H9 (cell line): ENCODE measurements around the gene WDR27. TPM values are rescaled to one million over a fixed set of nuclear protein-coding genes. Genes with fewer than 3 reads are reported as not detected.

Source experiments
- DNase-seq: peaks from one replicate; pipeline ENCODE4 v3.0.0-alpha.2; 2017
- H2AFZ ChIP-seq: one replicate; pipeline ENCODE4 v1.6.1; 2013; ENCODE audit warnings: mild to moderate bottlenecking, low read length, control low read depth, moderate library complexity
- H2AK5ac ChIP-seq: 2 replicates; pipeline ENCODE4 v1.6.1; 2013; ENCODE audit warnings: low read length, control low read depth, mixed read lengths; ENCODE audit not compliant: insufficient read length
- H2BK120ac ChIP-seq: one replicate; pipeline ENCODE4 v1.6.1; 2013; ENCODE audit warnings: low read depth, mild to moderate bottlenecking, low read length, control low read depth, inconsistent platforms; ENCODE audit not compliant: poor library complexity, severe bottlenecking
- H2BK12ac ChIP-seq: 2 replicates; pipeline ENCODE4 v1.6.1; 2013; ENCODE audit warnings: low read length, control low read depth, mixed read lengths, low read depth; ENCODE audit not compliant: insufficient read length
- H2BK15ac ChIP-seq: 2 replicates; pipeline ENCODE4 v1.6.1; 2013; ENCODE audit warnings: low read depth, low read length, control low read depth
- H2BK20ac ChIP-seq: one replicate; pipeline ENCODE4 v1.6.1; 2013; ENCODE audit warnings: low read depth, mild to moderate bottlenecking, low read length, control low read depth, inconsistent platforms; ENCODE audit not compliant: poor library complexity, severe bottlenecking
- H2BK5ac ChIP-seq: 2 replicates; pipeline ENCODE4 v1.6.1; 2013; ENCODE audit warnings: low read length, control low read depth, mixed read lengths; ENCODE audit not compliant: insufficient read length
- H3K14ac ChIP-seq: 2 replicates; pipeline ENCODE4 v1.6.1; 2013; ENCODE audit warnings: low read length, control low read depth; ENCODE audit not compliant: insufficient read depth
- H3K18ac ChIP-seq: 2 replicates; pipeline ENCODE4 v1.6.1; 2013; ENCODE audit warnings: low read depth, mild to moderate bottlenecking, mixed read lengths, low read length, control low read depth; ENCODE audit not compliant: insufficient read length
- H3K23ac ChIP-seq: 2 replicates; pipeline ENCODE4 v1.6.1; 2013; ENCODE audit warnings: low read length, control low read depth, mixed read lengths, low read depth; ENCODE audit not compliant: insufficient read length
- H3K23me2 ChIP-seq: 2 replicates; pipeline ENCODE4 v1.6.1; 2013; ENCODE audit warnings: low read depth, mild to moderate bottlenecking, mixed read lengths, low read length, control low read depth; ENCODE audit not compliant: insufficient read length, poor library complexity, severe bottlenecking
- H3K27ac ChIP-seq: 2 replicates; pipeline ENCODE4 v1.5.1; 2013; ENCODE audit warnings: low read length, control low read depth, mixed read lengths, low read depth; ENCODE audit not compliant: insufficient read length
- H3K27me3 ChIP-seq: 2 replicates; pipeline ENCODE4 v1.6.1; 2013; ENCODE audit warnings: low read length, control low read depth, inconsistent platforms; ENCODE audit not compliant: insufficient read depth
- H3K4ac ChIP-seq: 2 replicates; pipeline ENCODE4 v1.6.1; 2013; ENCODE audit warnings: low read depth, mild to moderate bottlenecking, control low read depth, inconsistent platforms, low read length, moderate library complexity
- H3K4me1 ChIP-seq: 2 replicates; pipeline ENCODE4 v1.6.1; 2013; ENCODE audit warnings: low read length, control low read depth, inconsistent platforms; ENCODE audit not compliant: insufficient read depth
- H3K4me2 ChIP-seq: 2 replicates; pipeline ENCODE4 v1.6.1; 2013; ENCODE audit warnings: low read length, control low read depth, mixed read lengths; ENCODE audit not compliant: insufficient read length, insufficient read depth
- H3K56ac ChIP-seq: 2 replicates; pipeline ENCODE4 v1.6.1; 2013; ENCODE audit warnings: low read depth, mild to moderate bottlenecking, mixed read lengths, low read length, control low read depth; ENCODE audit not compliant: insufficient read length
- H3K79me1 ChIP-seq: 2 replicates; pipeline ENCODE4 v1.6.1; 2013; ENCODE audit warnings: low read depth, mild to moderate bottlenecking, moderate library complexity, low read length, control low read depth, inconsistent platforms; ENCODE audit not compliant: insufficient read depth, poor library complexity, severe bottlenecking
- H3K79me2 ChIP-seq: 2 replicates; pipeline ENCODE4 v1.6.1; 2013; ENCODE audit warnings: low read length, control low read depth, inconsistent platforms; ENCODE audit not compliant: insufficient read depth
- H3K9ac ChIP-seq: 2 replicates; pipeline ENCODE4 v1.6.1; 2013; ENCODE audit warnings: low read length, control low read depth, mixed read lengths; ENCODE audit not compliant: insufficient read length; ENCODE audit errors: extremely low read depth
- H3K9me3 ChIP-seq: one replicate; pipeline ENCODE4 v1.6.1; 2013; ENCODE audit warnings: low read depth, low read length, inconsistent platforms; ENCODE audit not compliant: control insufficient read depth
- H3T11ph ChIP-seq: one replicate; pipeline ENCODE4 v1.6.1; 2013; ENCODE audit warnings: mild to moderate bottlenecking, low read length, control low read depth, inconsistent platforms
- H4K20me1 ChIP-seq: one replicate; pipeline ENCODE4 v1.6.1; 2013; ENCODE audit not compliant: control insufficient read depth, insufficient read length, insufficient read depth
- H4K5ac ChIP-seq: 2 replicates; pipeline ENCODE4 v1.6.1; 2013; ENCODE audit warnings: low read depth, mild to moderate bottlenecking, mixed read lengths, low read length, control low read depth; ENCODE audit not compliant: insufficient read length
- H4K8ac ChIP-seq: replicated peaks from 2 replicates; pipeline ENCODE4 v1.6.1; 2013; ENCODE audit warnings: low read length, control low read depth, mixed read lengths, low read depth; ENCODE audit not compliant: insufficient read length
- H4K91ac ChIP-seq: 2 replicates; pipeline ENCODE4 v1.6.1; 2013; ENCODE audit warnings: low read depth, mild to moderate bottlenecking, moderate library complexity, mixed read lengths, low read length, control low read depth; ENCODE audit not compliant: insufficient read length
- H3K27ac Mint-ChIP-seq, 3 experiments: 2 replicates in 2 of 3; 3 replicates in 1 of 3; pipeline ENCODE4 v1.8.0; 2020 to 2021; ENCODE audit warnings: mixed read lengths in 3 of 3, mild to moderate bottlenecking in 1 of 3, moderate library complexity in 1 of 3
- H3K27me3 Mint-ChIP-seq: 2 replicates; pipeline ENCODE4 v1.8.0; 2021; ENCODE audit warnings: low read depth, mild to moderate bottlenecking, moderate library complexity, mixed read lengths
- H3K36me3 Mint-ChIP-seq, 3 experiments: 2 replicates in 2 of 3; 3 replicates in 1 of 3; pipeline ENCODE4 v1.8.0; 2020 to 2021; ENCODE audit warnings: low read depth in 3 of 3, mixed read lengths in 3 of 3; ENCODE audit not compliant: insufficient read depth in 1 of 3
- H3K4me1 Mint-ChIP-seq, 2 experiments: 2 replicates each; pipeline ENCODE4 v1.8.0; 2020; ENCODE audit warnings: mixed read lengths in 2 of 2
- H3K4me3 Mint-ChIP-seq, 2 experiments: 2 replicates in 1 of 2; 3 replicates in 1 of 2; pipeline ENCODE4 v1.8.0; 2020 to 2021; ENCODE audit warnings: mild to moderate bottlenecking in 2 of 2, mixed read lengths in 2 of 2, moderate library complexity in 1 of 2
- H3K9me3 Mint-ChIP-seq, 2 experiments: 2 replicates in 1 of 2; 3 replicates in 1 of 2; pipeline ENCODE4 v1.8.0; 2020; ENCODE audit warnings: mild to moderate bottlenecking in 2 of 2, mixed read lengths in 2 of 2, moderate library complexity in 1 of 2
- WGBS: extraction: QIAGEN DNeasy Blood & Tissue Kit; methylation state at CpG from one replicate; pipeline ENCODE4 v1.1.7; 2013; ENCODE audit warnings: missing lambda C conversion rate, low lambda C conversion rate, mixed read lengths; ENCODE audit not compliant: insufficient read length; ENCODE audit errors: extremely low coverage; 5-methylcytosine and 5-hydroxymethylcytosine counted together
- long read RNA-seq: library from polyadenylated mRNA; unstranded; transcript quantifications from one replicate; pipeline ENCODE4 v2.0.0, GENCODE V29; 2020
- total RNA-seq: library from RNA; stranded (reverse); gene quantifications from 2 replicates; pipeline ENCODE4 v1.2.1, GENCODE V29; 2021
- TF ChIP-seq, protein P1 (sequence below): fragments of 200-600 bp; sonication (generic); conservative IDR thresholded peaks from 3 replicates; pipeline ENCODE4 v1.8.0; 2021; ENCODE audit warnings: antibody characterized with exemption, mild to moderate bottlenecking

Gene WDR27
- total RNA-seq = 38.4 and 48.7 TPM in 2 replicates
- long read RNA-seq, partial matches to known transcripts = 11 of 56 reads
- long read RNA-seq, other reads (novel, unspliced or antisense) = 43 of 56 reads

- Histone ChIP-seq H3K27ac (no peak within 1 kb of the TSS), H4K8ac (no peak within 1 kb of the TSS), H2BK5ac (peak within 1 kb of the TSS; percentile 9), H3K23ac (no peak within 1 kb of the TSS), H3K9ac (peak within 1 kb of the TSS; percentile 94), H3K79me1 (peaks cover 4% of the 10 kb centered on the region), H3K56ac (no peak within 1 kb of the TSS), H3K18ac (peak within 1 kb of the TSS; percentile 82), H2BK20ac (no peak within 1 kb of the TSS), H2AK5ac (no peak within 1 kb of the TSS), H3K23me2 (peaks cover 13% of the 10 kb centered on the region), H2BK15ac (no peak within 1 kb of the TSS), H3K79me2 (peaks cover 10% of the 10 kb centered on the region; the same call in 1 of the 2 replicates), H4K20me1 (no peaks in the 10 kb centered on the region), H3K4me1 (peaks cover 7% of the 10 kb centered on the region), H3K9me3 (no peaks in the 10 kb centered on the region), H3K4me2 (peak within 1 kb of the TSS; percentile 77), H2BK12ac (no peak within 1 kb of the TSS), H2BK120ac (no peak within 1 kb of the TSS), H4K5ac (peak within 1 kb of the TSS; percentile 4), H3T11ph (no peak within 1 kb of the TSS), H2AFZ (no peak within 1 kb of the TSS), H4K91ac (no peak within 1 kb of the TSS), H3K27me3 (no peaks in the 10 kb centered on the region), H3K4ac (peak within 1 kb of the TSS; percentile 66), H3K14ac (peak within 1 kb of the TSS; percentile 94)
- TF ChIP-seq, protein P1, sequence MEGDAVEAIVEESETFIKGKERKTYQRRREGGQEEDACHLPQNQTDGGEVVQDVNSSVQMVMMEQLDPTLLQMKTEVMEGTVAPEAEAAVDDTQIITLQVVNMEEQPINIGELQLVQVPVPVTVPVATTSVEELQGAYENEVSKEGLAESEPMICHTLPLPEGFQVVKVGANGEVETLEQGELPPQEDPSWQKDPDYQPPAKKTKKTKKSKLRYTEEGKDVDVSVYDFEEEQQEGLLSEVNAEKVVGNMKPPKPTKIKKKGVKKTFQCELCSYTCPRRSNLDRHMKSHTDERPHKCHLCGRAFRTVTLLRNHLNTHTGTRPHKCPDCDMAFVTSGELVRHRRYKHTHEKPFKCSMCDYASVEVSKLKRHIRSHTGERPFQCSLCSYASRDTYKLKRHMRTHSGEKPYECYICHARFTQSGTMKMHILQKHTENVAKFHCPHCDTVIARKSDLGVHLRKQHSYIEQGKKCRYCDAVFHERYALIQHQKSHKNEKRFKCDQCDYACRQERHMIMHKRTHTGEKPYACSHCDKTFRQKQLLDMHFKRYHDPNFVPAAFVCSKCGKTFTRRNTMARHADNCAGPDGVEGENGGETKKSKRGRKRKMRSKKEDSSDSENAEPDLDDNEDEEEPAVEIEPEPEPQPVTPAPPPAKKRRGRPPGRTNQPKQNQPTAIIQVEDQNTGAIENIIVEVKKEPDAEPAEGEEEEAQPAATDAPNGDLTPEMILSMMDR = no peak
- H3K27me3 Mint-ChIP-seq = no peaks in the 10 kb centered on the region
- peaks cover 21 to 27% of the 10 kb centered on the region in 2 experiments for H3K4me1 Mint-ChIP-seq
- peaks cover 0 to 5% of the 10 kb centered on the region in 2 experiments; a peak in 3 of 5 replicates for H3K9me3 Mint-ChIP-seq
- peak within 1 kb of the TSS; percentile 89 to 94 for H3K4me3 Mint-ChIP-seq
- peaks cover 21 to 47% (median 23%) of the 10 kb centered on the region in 3 experiments for H3K36me3 Mint-ChIP-seq
- H3K27ac Mint-ChIP-seq = peak within 1 kb of the TSS; percentile 77 to 96 (median 90)
- WGBS = no CpG with 5 or more reads among the region's 92 CpGs
- DNase-seq = peak; percentile 95
Measured at GRCh38 chr6:169701954-169702839, at the start of gene WDR27, which contains the start of gene C6orf120. WDR27 (minus strand) TSS chr6:169702029; CDS start chr6:169689005, 13,024 bp downstream. C6orf120 (plus strand) TSS chr6:169702126; CDS start chr6:169702460, 334 bp downstream.
